ENCODE results near the gene CXADR.

DNA sequence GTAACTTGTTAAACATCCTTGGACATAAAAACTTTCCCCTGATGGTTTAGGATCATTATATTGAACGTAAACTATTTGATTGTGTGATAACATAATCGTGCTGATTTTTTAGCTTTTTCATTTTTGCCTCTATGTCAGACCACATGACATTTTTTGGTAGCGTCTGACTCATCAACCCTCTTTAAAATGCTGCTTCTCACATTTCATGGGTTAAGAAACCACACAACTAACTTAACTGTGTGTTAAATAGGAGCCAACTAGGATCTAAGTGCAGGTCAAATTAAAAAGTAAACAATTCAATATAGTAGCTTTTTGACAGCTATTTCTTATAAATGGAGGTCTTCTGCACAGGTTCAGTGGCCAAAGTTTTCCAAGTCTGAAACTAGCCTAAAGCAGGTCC is 90.0 kb downstream of the CXADR start:
- TF ChIP-seq, protein P1, sequence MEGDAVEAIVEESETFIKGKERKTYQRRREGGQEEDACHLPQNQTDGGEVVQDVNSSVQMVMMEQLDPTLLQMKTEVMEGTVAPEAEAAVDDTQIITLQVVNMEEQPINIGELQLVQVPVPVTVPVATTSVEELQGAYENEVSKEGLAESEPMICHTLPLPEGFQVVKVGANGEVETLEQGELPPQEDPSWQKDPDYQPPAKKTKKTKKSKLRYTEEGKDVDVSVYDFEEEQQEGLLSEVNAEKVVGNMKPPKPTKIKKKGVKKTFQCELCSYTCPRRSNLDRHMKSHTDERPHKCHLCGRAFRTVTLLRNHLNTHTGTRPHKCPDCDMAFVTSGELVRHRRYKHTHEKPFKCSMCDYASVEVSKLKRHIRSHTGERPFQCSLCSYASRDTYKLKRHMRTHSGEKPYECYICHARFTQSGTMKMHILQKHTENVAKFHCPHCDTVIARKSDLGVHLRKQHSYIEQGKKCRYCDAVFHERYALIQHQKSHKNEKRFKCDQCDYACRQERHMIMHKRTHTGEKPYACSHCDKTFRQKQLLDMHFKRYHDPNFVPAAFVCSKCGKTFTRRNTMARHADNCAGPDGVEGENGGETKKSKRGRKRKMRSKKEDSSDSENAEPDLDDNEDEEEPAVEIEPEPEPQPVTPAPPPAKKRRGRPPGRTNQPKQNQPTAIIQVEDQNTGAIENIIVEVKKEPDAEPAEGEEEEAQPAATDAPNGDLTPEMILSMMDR (IDR thresholded peaks at IDR 0.05; ENCODE audit: low read depth, low read length, poor library complexity, severe bottlenecking), result no peak
- TF ChIP-seq EZH2phosphoT487 (IDR thresholded peaks at IDR 0.05; ENCODE audit: borderline replicate concordance, low read length), result no peak

Measured in DOHH2 (cell line).